Psoas muscle (tissue), 8 donors: Measurements from ENCODE around the gene TBC1D7. TPM values are rescaled to one million over a fixed set of nuclear protein-coding genes. Genes with fewer than 3 reads are reported as not detected.

Experiments
- ATAC-seq, 4 donors: fragments of 200-7000 bp; cut with Tn5 transposase; one replicate each; pipeline ENCODE4 v1.9.1; 2020; ENCODE audit warnings: moderate library complexity in 3 of 4, mild to moderate bottlenecking in 2 of 4
- DNase-seq, 2 donors: peaks; one replicate each; pipeline ENCODE4 v3.0.0-alpha.2; 2020
- H3K27ac ChIP-seq: fragments of 200-600 bp; one replicate; pipeline ENCODE4 v1.8.0; 2022
- H3K27me3 ChIP-seq, 3 donors: fragments of 200-600 bp in 1 of 3; one replicate each; pipeline versions ENCODE4 v1.6.1 to v1.8.0; 2013 to 2022; ENCODE audit warnings: low read length in 2 of 3, mild to moderate bottlenecking in 2 of 3, moderate library complexity in 1 of 3; ENCODE audit not compliant: insufficient read depth in 3 of 3
- H3K36me3 ChIP-seq, 2 donors: fragments of 200-600 bp in 1 of 2; one replicate each; pipeline versions ENCODE4 v1.6.1 to v1.8.0; 2013 to 2022; ENCODE audit warnings: low read depth in 1 of 2, mild to moderate bottlenecking in 1 of 2, moderate library complexity in 1 of 2; ENCODE audit not compliant: insufficient read depth in 1 of 2
- H3K4me1 ChIP-seq: fragments of 200-600 bp; one replicate; pipeline ENCODE4 v1.8.0; 2022
- H3K4me3 ChIP-seq: fragments of 200-600 bp; one replicate; pipeline ENCODE4 v1.8.0; 2022; ENCODE audit warnings: mild to moderate bottlenecking
- H3K9me3 ChIP-seq: fragments of 200-600 bp; one replicate; pipeline ENCODE4 v1.8.0; 2022
- WGBS, 3 donors: extraction: QIAGEN DNeasy Blood & Tissue Kit; methylation state at CpG; one replicate each; pipeline versions ENCODE4 v1.1.6 to v1.1.7; 2013; 5-methylcytosine and 5-hydroxymethylcytosine counted together
- intact Hi-C, 2 donors: fragments of 100-400 bp; cut with DNase I; formaldehyde crosslinking; loops; one replicate each; pipeline versions ENCODE4 v1.11.0 to v1.14.2; 2022
- polyA plus RNA-seq, 3 donors: library from polyadenylated mRNA; stranded (reverse); fragments of 200-250 nt; gene quantifications; one replicate each; pipeline ENCODE4 v1.2.3, GENCODE V29; 2013
- total RNA-seq, 4 donors: library from RNA; stranded (reverse); fragmentation: NEBNext Ultra II Directional in 2 of 4; extraction: Animal tissue kit (Norgen Biotek cat#: 25700) in 2 of 4; gene quantifications; one replicate each; pipeline versions ENCODE4 v1.2.1 to v1.2.4, GENCODE V29; 2021 to 2023
- TF ChIP-seq, protein P1 (sequence below): fragments of 200-600 bp; IDR thresholded peaks from one replicate; pipeline ENCODE4 v1.8.0; 2022; ENCODE audit warnings: antibody characterized with exemption
- donor health status: healthy with polysubstance abuse.
- donor health status: DM: no; HTN: no; CAD: no; lungs with moderate emphysema.
- donor health status: Bipolar disorder and iron deficiency.
- donor health status: healthy.
- donor health status: DM: yes; HTN: yes; CAD: no.
- donor health status: DM: no; HTN: no; CAD: no.
- donor health status: DM: no; HTN: no; CAD: no.
- donor health status: DM: yes; HTN: yes; CAD: no.

Gene TBC1D7
- total and polyA plus RNA-seq, 7 donors: 9.4 to 19.4 (median 12.0) TPM

DNA sequence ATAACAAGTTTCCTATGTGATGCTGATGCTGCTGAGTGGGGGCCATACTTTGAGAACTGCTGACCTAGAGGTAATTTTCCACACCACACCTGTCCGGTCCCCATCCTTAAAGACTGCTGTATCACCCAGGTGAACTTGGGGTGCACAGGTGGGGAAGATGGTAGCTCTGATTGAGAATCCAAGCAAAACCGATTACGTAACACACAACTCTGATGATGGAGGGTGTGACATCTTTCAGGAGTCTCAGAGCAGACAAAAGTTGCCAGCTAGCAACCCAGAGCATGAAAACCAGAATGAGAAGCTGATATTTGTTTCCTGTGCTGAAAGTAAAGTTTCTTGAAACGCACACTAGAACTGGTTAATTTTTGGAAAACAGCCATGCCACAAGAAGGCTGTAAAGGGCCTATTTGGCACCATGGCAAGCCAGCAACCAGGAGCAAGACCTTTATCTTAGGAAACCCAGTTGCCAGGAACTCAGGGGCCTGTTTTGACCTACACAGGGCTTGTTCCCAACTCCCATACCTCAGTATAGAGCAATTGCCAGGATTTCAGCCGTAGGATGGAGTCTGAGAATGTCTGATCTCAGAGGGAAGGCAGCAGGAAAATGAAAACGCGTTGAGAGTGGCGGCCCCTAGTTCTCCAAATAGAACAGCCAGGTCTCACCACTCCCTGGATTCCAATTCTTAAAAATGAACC lies 21.6 kb upstream of the TBC1D7 start:
- Histone ChIP-seq H3K4me3 (no peak overlapping the region), H3K4me1 (no peaks in the 10 kb centered on the region), H3K27me3 (no peaks in the 10 kb centered on the region), H3K36me3 (no peaks in the 10 kb centered on the region), H3K27ac (no peak overlapping the region), H3K9me3 (no peaks in the 10 kb centered on the region)
- TF ChIP-seq, protein P1, sequence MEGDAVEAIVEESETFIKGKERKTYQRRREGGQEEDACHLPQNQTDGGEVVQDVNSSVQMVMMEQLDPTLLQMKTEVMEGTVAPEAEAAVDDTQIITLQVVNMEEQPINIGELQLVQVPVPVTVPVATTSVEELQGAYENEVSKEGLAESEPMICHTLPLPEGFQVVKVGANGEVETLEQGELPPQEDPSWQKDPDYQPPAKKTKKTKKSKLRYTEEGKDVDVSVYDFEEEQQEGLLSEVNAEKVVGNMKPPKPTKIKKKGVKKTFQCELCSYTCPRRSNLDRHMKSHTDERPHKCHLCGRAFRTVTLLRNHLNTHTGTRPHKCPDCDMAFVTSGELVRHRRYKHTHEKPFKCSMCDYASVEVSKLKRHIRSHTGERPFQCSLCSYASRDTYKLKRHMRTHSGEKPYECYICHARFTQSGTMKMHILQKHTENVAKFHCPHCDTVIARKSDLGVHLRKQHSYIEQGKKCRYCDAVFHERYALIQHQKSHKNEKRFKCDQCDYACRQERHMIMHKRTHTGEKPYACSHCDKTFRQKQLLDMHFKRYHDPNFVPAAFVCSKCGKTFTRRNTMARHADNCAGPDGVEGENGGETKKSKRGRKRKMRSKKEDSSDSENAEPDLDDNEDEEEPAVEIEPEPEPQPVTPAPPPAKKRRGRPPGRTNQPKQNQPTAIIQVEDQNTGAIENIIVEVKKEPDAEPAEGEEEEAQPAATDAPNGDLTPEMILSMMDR: no peak
- DNase-seq (no peak), ATAC-seq (no peak)
- WGBS, 3 donors: 87 to 91% (median 89%) methylated on average over 8 of the region's 8 CpGs
- intact Hi-C loops: loop anchor here in 1 of 2 donors (10.0 kb wide), 1 partner anchor 55 kb away; no protein-coding TSS in a partner anchor

DNA sequence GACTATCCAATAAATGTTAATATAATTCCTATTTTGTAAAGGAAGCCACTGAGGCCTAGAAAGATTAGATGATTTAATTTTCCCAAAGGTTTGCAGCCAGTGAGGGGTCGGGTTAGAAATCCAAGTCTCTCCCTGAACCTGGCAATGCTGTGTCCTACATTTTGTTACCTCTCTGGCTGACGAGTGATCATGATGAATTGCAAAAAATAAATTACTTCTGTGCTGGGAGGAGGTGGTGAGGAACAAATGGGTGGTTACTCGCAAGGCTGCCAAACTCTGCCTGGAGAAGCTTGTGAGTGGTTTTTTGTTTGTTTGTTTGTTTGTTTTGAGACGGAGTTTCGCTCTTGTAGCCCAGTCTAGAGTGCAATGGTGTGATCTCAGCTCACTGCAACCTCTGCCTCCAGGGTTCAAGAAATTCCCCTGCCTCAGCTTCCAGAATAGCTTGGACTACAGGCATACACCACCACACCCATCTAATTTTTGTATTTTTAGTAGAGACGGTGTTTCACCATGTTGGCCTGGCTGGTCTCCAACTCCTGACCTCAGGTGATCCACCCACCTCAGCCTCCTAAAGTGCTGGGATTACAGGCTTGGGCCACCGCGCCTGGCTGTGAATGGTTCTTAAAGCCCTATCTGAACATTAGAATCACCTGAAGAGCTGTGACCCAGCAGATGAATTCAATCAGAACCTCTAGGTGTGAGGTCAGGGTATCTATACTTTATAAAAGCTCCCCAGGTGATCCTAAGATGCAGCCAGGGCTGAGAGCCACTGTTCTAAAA lies 20.2 kb upstream of the TBC1D7 start:
- DNase-seq (no peak), ATAC-seq (no peak)
- H3K9me3 ChIP-seq: no peaks in the 10 kb centered on the region
- H3K4me1 ChIP-seq: no peaks in the 10 kb centered on the region
- H3K27ac ChIP-seq: no peak overlapping the region
- H3K36me3 ChIP-seq: no peaks in the 10 kb centered on the region
- TF ChIP-seq, protein P1: no peak
- no peaks in the 10 kb centered on the region for H3K27me3 ChIP-seq
- 81 to 91% (median 84%) methylated on average over 8 of the region's 8 CpGs for WGBS, 3 donors
- intact Hi-C loops: no loop called here
- H3K4me3 ChIP-seq: no peak overlapping the region

DNA sequence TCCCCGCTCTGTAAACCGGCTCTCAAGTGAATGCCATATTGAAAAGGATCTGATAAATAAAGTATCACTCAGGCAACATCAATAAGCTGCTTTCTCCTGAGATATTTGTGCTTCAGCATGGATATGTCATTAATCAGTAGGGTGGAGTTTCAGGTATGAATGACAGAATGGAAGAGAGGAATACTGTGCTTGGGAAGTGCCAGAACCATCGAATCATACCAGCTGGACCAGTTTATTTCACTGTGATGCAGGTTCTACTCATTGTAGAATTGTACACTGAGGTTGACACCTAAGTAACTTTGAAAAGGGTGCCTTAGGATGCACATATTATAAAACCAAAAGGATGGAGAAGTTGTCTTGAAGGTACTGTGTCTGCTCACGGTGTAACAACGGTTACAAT lies 17.9 kb upstream of the TBC1D7 start:
- H3K36me3 ChIP-seq: no peaks in the 10 kb centered on the region
- H3K9me3 ChIP-seq: no peaks in the 10 kb centered on the region
- intact Hi-C loops: no loop called here
- TF ChIP-seq, protein P1: no peak
- H3K27ac ChIP-seq: no peak overlapping the region
- ATAC-seq (no peak), DNase-seq (no peak)
- H3K27me3 ChIP-seq: no peaks in the 10 kb centered on the region
- no peaks in the 10 kb centered on the region for H3K4me1 ChIP-seq
- no peak overlapping the region for H3K4me3 ChIP-seq
- 90 to 95% (median 92%) methylated on average over 5 of the region's 5 CpGs for WGBS, 3 donors

DNA sequence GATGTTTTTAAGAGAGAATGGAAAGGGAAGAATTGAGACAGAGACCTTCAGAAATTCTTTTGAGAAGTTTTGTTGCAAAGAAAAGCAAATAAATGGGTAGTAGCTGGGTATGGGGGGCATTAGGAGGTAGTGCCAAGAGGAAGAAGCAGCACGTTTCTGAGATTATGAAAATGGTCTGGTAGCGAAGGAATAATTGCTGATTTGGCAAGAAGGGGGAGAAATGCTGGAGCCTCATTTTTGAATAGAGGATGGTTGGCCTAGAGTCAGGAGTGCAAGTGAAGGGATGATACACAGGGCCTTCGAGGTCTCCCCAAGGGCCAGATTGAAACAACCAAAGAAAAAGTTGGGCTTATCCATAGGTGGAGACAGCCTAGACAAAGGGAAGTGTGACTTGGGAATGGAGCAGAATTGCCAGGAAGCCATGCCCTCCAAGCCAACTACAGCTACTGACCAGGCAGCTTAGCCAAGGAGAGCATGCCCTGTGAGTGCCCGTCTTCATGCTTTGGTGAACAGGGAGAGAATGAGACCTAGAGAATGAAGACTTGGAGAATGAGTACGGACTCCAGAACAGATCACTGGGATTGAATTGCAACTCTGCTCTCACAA lies 14.2 kb upstream of the TBC1D7 start:
- Histone ChIP-seq H3K9me3 (no peaks in the 10 kb centered on the region), H3K4me3 (no peak overlapping the region), H3K27ac (no peak overlapping the region), H3K4me1 (no peaks in the 10 kb centered on the region), H3K36me3 (no peaks in the 10 kb centered on the region), H3K27me3 (no peaks in the 10 kb centered on the region)
- ATAC-seq (no peak), DNase-seq (no peak)
- intact Hi-C loops: no loop called here
- 83 to 91% (median 88%) methylated on average over 5 of the region's 5 CpGs for WGBS, 3 donors
- TF ChIP-seq, protein P1: no peak
